Tibial artery (tissue), 4 donors: ENCODE results near the gene FYB1.

Source experiments
- DNase-seq, 2 donors: peaks; one replicate each; pipeline ENCODE4 v3.0.0-alpha.2; 2019
- H3K27ac ChIP-seq, 2 donors: fragments of 200-600 bp; sonication (generic) in 1 of 2; 1 replicate in 1 of 2; 2 replicates in 1 of 2; pipeline ENCODE4 v1.5.1; 2018 to 2019; ENCODE audit warnings: mild to moderate bottlenecking in 1 of 2
- H3K27me3 ChIP-seq, 2 donors: fragments of 200-600 bp; sonication (generic) in 1 of 2; one replicate each; pipeline versions ENCODE4 v1.5.1 to v1.6.0; 2016 to 2019
- H3K36me3 ChIP-seq, 3 donors: fragments of 200-600 bp; sonication (generic) in 2 of 3; one replicate each; pipeline ENCODE4 v1.5.1; 2016 to 2019; ENCODE audit warnings: mild to moderate bottlenecking in 2 of 3
- H3K4me1 ChIP-seq, 4 donors: fragments of 200-600 bp; sonication (generic) in 2 of 4; 1 replicate in 3 of 4; 2 replicates in 1 of 4; pipeline ENCODE4 v1.5.1; 2016 to 2019
- H3K4me3 ChIP-seq, 2 donors: fragments of 200-600 bp; sonication (generic) in 1 of 2; 1 replicate in 1 of 2; 2 replicates in 1 of 2; pipeline ENCODE4 v1.5.1; 2018 to 2019; ENCODE audit warnings: mild to moderate bottlenecking in 2 of 2
- H3K9me3 ChIP-seq, 3 donors: fragments of 200-600 bp; sonication (generic) in 1 of 3; one replicate each; pipeline ENCODE4 v1.5.1; 2016 to 2019
- intact Hi-C: fragments of 100-400 bp; cut with DNase I; formaldehyde crosslinking; loops from one replicate; pipeline ENCODE4 v1.15.0; 2023; ENCODE audit warnings: low total_unique reads
- TF ChIP-seq, protein P1 (sequence below), 2 experiments: fragments of 200-600 bp in 1 of 2; fragments of 450-650 bp in 1 of 2; IDR thresholded peaks; one replicate each; pipeline ENCODE4 v1.5.1; 2017 to 2019; ENCODE audit warnings: antibody characterized with exemption in 2 of 2, mild to moderate bottlenecking in 1 of 2, moderate library complexity in 1 of 2

Gene FYB1

DNA sequence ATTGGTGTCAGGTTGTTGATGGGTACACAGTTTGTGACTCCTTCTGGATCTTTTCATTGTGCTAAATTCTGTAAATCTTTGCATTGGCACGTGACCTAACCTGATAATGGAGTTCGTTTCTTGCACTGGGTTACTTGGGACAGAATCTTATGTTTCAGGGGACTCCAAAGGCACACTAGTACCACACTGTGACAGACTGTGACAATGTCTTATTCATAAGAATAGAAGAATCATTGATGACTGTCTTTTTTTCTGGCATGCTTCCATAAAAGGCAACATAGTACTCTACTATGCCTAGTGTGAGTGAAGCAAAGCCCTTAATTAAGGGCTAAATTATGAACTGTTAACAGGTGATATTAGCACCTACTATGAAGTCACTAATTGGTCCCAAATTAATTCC is 109.8 kb downstream of the FYB1 start:
- Histone ChIP-seq H3K9me3 (no peaks in the 10 kb centered on the region), H3K36me3 (no peaks in the 10 kb centered on the region), H3K4me3 (no peak overlapping the region), H3K27me3 (no peaks in the 10 kb centered on the region), H3K27ac (no peak overlapping the region), H3K4me1 (peaks cover 0 to 10% (median 0%) of the 10 kb centered on the region in 4 donors)
- no peak for DNase-seq
- TF ChIP-seq, protein P1, sequence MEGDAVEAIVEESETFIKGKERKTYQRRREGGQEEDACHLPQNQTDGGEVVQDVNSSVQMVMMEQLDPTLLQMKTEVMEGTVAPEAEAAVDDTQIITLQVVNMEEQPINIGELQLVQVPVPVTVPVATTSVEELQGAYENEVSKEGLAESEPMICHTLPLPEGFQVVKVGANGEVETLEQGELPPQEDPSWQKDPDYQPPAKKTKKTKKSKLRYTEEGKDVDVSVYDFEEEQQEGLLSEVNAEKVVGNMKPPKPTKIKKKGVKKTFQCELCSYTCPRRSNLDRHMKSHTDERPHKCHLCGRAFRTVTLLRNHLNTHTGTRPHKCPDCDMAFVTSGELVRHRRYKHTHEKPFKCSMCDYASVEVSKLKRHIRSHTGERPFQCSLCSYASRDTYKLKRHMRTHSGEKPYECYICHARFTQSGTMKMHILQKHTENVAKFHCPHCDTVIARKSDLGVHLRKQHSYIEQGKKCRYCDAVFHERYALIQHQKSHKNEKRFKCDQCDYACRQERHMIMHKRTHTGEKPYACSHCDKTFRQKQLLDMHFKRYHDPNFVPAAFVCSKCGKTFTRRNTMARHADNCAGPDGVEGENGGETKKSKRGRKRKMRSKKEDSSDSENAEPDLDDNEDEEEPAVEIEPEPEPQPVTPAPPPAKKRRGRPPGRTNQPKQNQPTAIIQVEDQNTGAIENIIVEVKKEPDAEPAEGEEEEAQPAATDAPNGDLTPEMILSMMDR (IDR thresholded peaks at IDR 0.05): no peak
- intact Hi-C loops: no loop called here

- DNase-seq: no peak
- TF ChIP-seq, protein P1 (IDR thresholded peaks at IDR 0.05): no peak
- H3K36me3 ChIP-seq: no peaks in the 10 kb centered on the region
- H3K27ac ChIP-seq: no peak overlapping the region
- no peaks in the 10 kb centered on the region for H3K27me3 ChIP-seq
- H3K9me3 ChIP-seq: no peaks in the 10 kb centered on the region
- no peak overlapping the region for H3K4me3 ChIP-seq
- intact Hi-C loops: no loop called here
- peaks cover 0 to 10% (median 0%) of the 10 kb centered on the region in 4 donors for H3K4me1 ChIP-seq
Measured at GRCh38 chr5:39108987-39109386, 110.4 kb downstream of the FYB1 start.

GRCh38 chr5:39107350-39107749 is 112.0 kb downstream of the FYB1 start:
- intact Hi-C loops: no loop called here
- no peak overlapping the region for H3K27ac ChIP-seq
- H3K36me3 ChIP-seq: no peaks in the 10 kb centered on the region
- peaks cover 0 to 15% (median 0%) of the 10 kb centered on the region in 4 donors for H3K4me1 ChIP-seq
- H3K9me3 ChIP-seq: no peaks in the 10 kb centered on the region
- H3K27me3 ChIP-seq: no peaks in the 10 kb centered on the region
- no peak overlapping the region for H3K4me3 ChIP-seq
- DNase-seq: no peak
- TF ChIP-seq, protein P1 (IDR thresholded peaks at IDR 0.05): no peak

DNA sequence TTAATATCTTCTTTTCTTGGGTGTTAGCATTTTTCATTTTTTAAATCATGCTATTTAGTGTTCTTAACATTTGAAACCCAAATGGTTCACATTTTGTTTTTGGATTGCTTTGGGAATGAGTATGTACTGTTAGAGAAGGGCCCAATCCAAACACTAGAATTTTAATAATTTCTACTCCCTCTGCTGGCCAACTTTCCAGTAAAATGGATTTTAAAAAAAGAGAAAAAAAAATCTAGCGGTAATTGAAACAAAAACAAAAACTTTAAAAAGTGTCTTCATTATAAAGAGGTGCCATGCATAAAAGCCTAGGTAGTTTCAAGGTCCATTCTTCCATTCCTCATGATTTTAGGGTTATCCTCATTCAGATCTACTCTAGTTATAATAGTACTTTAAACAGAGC is 113.0 kb downstream of the FYB1 start:
- intact Hi-C loops: no loop called here
- H3K36me3 ChIP-seq: no peaks in the 10 kb centered on the region
- H3K4me3 ChIP-seq: no peak overlapping the region
- peaks cover 0 to 16% (median 0%) of the 10 kb centered on the region in 4 donors for H3K4me1 ChIP-seq
- TF ChIP-seq, protein P1 (IDR thresholded peaks at IDR 0.05): no peak
- DNase-seq: no peak
- H3K27me3 ChIP-seq: no peaks in the 10 kb centered on the region
- no peak overlapping the region for H3K27ac ChIP-seq
- H3K9me3 ChIP-seq: no peaks in the 10 kb centered on the region

GRCh38 chr5:39104221-39104620 is 115.1 kb downstream of the FYB1 start:
- H3K27ac ChIP-seq: no peak overlapping the region
- no peaks in the 10 kb centered on the region for H3K36me3 ChIP-seq
- H3K27me3 ChIP-seq: no peaks in the 10 kb centered on the region
- H3K4me1 ChIP-seq: peaks cover 0 to 16% (median 0%) of the 10 kb centered on the region in 4 donors
- intact Hi-C loops: no loop called here
- H3K9me3 ChIP-seq: no peaks in the 10 kb centered on the region
- DNase-seq: no peak
- TF ChIP-seq, protein P1 (IDR thresholded peaks at IDR 0.05): no peak
- H3K4me3 ChIP-seq: no peak overlapping the region

- no peak for DNase-seq
- TF ChIP-seq, protein P1 (IDR thresholded peaks at IDR 0.05): no peak
Measured at GRCh38 chr5:39102684-39103155, 116.6 kb downstream of the FYB1 start.

More at GRCh38 chr5:39102684-39103155, 116.6 kb downstream of the FYB1 start:
- H3K9me3 ChIP-seq: no peaks in the 10 kb centered on the region
- no peaks in the 10 kb centered on the region for H3K27me3 ChIP-seq
- H3K4me1 ChIP-seq: peaks cover 0 to 13% (median 0%) of the 10 kb centered on the region in 4 donors
- H3K4me3 ChIP-seq: no peak overlapping the region
- H3K36me3 ChIP-seq: no peaks in the 10 kb centered on the region
- intact Hi-C loops: no loop called here
- H3K27ac ChIP-seq: no peak overlapping the region
